ENCODE data around the gene CLDN14.
"Not testable (repeated sequence)": the region's sequence is repeated elsewhere in the genome, so short reads cannot be mapped to it uniquely, and the experiment has no call there.

DNA sequence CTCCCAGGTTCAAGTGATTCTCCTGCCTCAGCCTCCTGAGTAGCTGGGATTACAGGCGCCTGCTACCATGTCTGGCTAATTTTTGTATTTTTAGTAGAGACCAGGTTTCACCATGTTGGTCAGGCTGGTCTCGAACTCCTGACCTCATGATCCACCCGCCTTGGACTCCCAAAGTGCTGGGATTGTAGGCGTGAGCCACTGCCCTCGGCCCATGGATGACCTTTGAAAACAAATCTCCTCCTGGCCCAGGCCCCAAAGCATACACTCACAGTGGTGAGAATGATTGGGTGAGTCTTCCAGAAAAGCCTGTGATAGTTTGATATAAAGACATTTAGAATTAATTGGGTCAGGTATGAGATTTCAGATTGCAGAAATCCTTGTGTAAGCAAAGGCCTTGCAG is 3.4 kb downstream of the CLDN14 start:
- not testable (repeated sequence) for TF ChIP-seq POLR2AphosphoS5 (IDR thresholded peaks at IDR 0.05; ENCODE audit: borderline replicate concordance, low read depth, low read length); EZH2 (IDR thresholded peaks at IDR 0.05)

Measured in SK-N-MC (cell line).